Measurements from ENCODE around the gene AVEN.
A peak's percentile ranks its signal among the peaks of the same experiment; 100 is the strongest.

DNA sequence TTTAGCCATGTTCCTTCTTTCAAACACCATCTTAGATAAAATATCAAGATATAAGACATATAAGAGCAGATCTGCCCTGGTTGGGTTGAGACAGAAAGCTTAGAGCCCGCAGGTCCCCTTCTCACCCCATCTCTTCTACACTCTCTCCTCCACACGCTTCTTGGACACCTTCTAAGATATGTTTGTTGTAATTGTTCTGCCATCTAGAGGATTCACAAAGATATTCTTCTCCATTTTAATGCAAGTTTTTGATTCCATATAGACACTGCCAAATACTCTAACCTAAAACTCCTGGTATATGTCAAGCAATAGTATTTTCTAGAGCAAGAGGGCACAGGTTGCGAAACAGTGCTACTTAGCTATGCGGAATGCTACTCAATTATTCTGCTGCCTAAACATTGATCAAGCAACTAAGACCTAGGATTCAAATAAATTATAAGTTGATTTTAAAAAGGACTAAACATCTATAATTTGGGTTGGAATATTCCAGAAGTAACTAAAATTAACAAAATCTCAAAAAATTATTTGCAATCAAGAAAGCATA, 63.9 kb downstream of the AVEN start:
- TF ChIP-seq, protein P1, sequence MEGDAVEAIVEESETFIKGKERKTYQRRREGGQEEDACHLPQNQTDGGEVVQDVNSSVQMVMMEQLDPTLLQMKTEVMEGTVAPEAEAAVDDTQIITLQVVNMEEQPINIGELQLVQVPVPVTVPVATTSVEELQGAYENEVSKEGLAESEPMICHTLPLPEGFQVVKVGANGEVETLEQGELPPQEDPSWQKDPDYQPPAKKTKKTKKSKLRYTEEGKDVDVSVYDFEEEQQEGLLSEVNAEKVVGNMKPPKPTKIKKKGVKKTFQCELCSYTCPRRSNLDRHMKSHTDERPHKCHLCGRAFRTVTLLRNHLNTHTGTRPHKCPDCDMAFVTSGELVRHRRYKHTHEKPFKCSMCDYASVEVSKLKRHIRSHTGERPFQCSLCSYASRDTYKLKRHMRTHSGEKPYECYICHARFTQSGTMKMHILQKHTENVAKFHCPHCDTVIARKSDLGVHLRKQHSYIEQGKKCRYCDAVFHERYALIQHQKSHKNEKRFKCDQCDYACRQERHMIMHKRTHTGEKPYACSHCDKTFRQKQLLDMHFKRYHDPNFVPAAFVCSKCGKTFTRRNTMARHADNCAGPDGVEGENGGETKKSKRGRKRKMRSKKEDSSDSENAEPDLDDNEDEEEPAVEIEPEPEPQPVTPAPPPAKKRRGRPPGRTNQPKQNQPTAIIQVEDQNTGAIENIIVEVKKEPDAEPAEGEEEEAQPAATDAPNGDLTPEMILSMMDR (IDR thresholded peaks at IDR 0.05): peak; percentile 42; the same call in 1 of the 2 replicates
- TF ChIP-seq JUND (IDR thresholded peaks at IDR 0.05) (no peak), EP300 (IDR thresholded peaks at IDR 0.05; ENCODE audit: borderline replicate concordance in 1 of 2, low read depth in 1 of 2, low read length in 1 of 2) (no peak), NRF1 (IDR thresholded peaks at IDR 0.05; ENCODE audit: low read depth, low read length) (no peak), GABPA (IDR thresholded peaks at IDR 0.05; ENCODE audit: low read depth) (no peak), YY1 (IDR thresholded peaks at IDR 0.05; ENCODE audit: low read depth) (no peak), MXI1 (IDR thresholded peaks at IDR 0.05; ENCODE audit: low read depth, low read length) (no peak), POLR2AphosphoS5 (IDR thresholded peaks at IDR 0.05; ENCODE audit: low read depth, low read length) (no peak), CHD2 (IDR thresholded peaks at IDR 0.05; ENCODE audit: low read length, partially characterized antibody) (no peak), RFX5 (IDR thresholded peaks at IDR 0.05; ENCODE audit: low read length) (no peak), TAF1 (IDR thresholded peaks at IDR 0.05; ENCODE audit: borderline replicate concordance, low read depth, low read length) (no peak), RCOR1 (IDR thresholded peaks at IDR 0.05; ENCODE audit: low read length) (no peak)
- TF ChIP-seq, protein P2, sequence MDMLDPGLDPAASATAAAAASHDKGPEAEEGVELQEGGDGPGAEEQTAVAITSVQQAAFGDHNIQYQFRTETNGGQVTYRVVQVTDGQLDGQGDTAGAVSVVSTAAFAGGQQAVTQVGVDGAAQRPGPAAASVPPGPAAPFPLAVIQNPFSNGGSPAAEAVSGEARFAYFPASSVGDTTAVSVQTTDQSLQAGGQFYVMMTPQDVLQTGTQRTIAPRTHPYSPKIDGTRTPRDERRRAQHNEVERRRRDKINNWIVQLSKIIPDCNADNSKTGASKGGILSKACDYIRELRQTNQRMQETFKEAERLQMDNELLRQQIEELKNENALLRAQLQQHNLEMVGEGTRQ (IDR thresholded peaks at IDR 0.05; ENCODE audit: borderline replicate concordance, low read depth, low read length): no peak
- TF ChIP-seq, protein P3, sequence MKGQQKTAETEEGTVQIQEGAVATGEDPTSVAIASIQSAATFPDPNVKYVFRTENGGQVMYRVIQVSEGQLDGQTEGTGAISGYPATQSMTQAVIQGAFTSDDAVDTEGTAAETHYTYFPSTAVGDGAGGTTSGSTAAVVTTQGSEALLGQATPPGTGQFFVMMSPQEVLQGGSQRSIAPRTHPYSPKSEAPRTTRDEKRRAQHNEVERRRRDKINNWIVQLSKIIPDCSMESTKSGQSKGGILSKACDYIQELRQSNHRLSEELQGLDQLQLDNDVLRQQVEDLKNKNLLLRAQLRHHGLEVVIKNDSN (IDR thresholded peaks at IDR 0.05; ENCODE audit: borderline replicate concordance, low read depth): no peak
